Measurements from ENCODE around the gene PCSK9. TPM values are rescaled to one million over a fixed set of nuclear protein-coding genes. Genes with fewer than 3 reads are reported as not detected.

PCSK9 gene
- polyA plus RNA-seq, 1 donor (not counting 4 experiments of a cell fraction or from before 2014, with no cell fraction given): 61.7 TPM

DNA sequence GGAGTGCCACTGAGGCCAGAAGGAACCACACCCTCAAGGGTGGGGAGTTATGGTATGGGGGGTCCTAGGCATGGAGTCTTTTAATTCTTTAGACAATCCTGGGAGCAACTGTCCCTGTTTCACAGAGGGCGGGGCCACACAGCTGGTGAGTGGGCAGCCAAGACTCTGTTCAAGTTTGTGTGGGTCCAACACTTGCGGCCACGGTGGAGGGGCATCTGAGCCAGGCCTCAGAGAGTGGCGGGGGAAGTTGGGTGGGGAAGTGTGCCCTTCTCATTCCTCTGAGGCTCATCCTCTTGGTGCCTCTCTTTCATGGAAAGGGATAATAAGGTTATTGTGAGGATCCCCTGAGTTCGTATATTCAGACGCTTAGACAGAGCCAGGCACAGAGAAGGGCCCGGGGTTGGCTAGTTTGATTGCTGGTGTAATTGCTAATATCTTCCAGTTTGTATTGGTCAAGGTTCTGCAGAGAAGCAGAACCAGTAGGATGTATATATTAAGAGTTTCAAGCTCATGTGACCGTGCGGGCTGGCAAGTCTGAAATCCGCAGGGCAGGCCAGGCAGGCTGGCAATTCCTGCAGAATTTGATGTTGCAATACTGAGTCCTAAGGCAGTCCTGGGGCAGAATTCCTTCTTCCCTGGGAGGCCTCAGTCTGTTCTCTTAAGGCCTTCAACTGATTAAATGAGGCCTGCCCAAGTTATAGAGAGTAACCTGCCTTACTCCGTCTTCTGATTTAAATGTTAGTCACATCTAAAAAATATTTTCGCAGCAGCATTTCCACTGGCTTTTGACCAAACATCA lies 15.9 kb downstream of the PCSK9 start:
- Histone ChIP-seq H3K9me1 (ENCODE audit: control insufficient read depth, extremely low read depth, insufficient read depth, low read length) (peaks cover under 1% of the 10 kb centered on the region), H3K9ac (ENCODE audit: control insufficient read depth, extremely low read depth, insufficient read depth, low read length) (no peak overlapping the region), H4K20me1 (ENCODE audit: control insufficient read depth, extremely low read depth, insufficient read depth, low read length) (peaks cover 11% of the 10 kb centered on the region), H3K9me3 (ENCODE audit: control insufficient read depth, low read depth, low read length) (no peaks in the 10 kb centered on the region), H3K27me3 (ENCODE audit: control insufficient read depth, extremely low read depth, insufficient read depth, low read length) (no peaks in the 10 kb centered on the region), H3K36me3 (ENCODE audit: control insufficient read depth in 2 of 2, extremely low read depth in 1 of 2, insufficient read depth in 2 of 2, low read length in 2 of 2) (peaks cover 53 to 63% of the 10 kb centered on the region in 2 experiments), H3K4me1 (ENCODE audit: control insufficient read depth, extremely low read depth, insufficient read depth, low read length) (peaks cover 29% of the 10 kb centered on the region), H3K4me3 (ENCODE audit: control insufficient read depth in 2 of 3, extremely low read depth in 1 of 3, insufficient read depth in 2 of 3, low read depth in 1 of 3, low read length in 3 of 3) (no peak overlapping the region), H3K27ac (ENCODE audit: control insufficient read depth, insufficient read depth, low read length) (no peak overlapping the region), H3K79me2 (ENCODE audit: control insufficient read depth, insufficient read depth, low read length) (peaks cover 54% of the 10 kb centered on the region), H3K4me2 (ENCODE audit: control insufficient read depth, extremely low read depth, insufficient read depth, low read depth, low read length) (no peak overlapping the region), H2AFZ (ENCODE audit: control insufficient read depth, low read length) (no peak overlapping the region)
- FAIRE-seq: no peak
- dilution Hi-C loops (cut with MboI; ENCODE audit: extremely low pct_ligation_motif_present, low sequenced_read_pairs): no loop called here
- no peak for TF ChIP-seq EZH2 (IDR thresholded peaks at IDR 0.05; ENCODE audit: low read length)
- TF ChIP-seq, protein P1, sequence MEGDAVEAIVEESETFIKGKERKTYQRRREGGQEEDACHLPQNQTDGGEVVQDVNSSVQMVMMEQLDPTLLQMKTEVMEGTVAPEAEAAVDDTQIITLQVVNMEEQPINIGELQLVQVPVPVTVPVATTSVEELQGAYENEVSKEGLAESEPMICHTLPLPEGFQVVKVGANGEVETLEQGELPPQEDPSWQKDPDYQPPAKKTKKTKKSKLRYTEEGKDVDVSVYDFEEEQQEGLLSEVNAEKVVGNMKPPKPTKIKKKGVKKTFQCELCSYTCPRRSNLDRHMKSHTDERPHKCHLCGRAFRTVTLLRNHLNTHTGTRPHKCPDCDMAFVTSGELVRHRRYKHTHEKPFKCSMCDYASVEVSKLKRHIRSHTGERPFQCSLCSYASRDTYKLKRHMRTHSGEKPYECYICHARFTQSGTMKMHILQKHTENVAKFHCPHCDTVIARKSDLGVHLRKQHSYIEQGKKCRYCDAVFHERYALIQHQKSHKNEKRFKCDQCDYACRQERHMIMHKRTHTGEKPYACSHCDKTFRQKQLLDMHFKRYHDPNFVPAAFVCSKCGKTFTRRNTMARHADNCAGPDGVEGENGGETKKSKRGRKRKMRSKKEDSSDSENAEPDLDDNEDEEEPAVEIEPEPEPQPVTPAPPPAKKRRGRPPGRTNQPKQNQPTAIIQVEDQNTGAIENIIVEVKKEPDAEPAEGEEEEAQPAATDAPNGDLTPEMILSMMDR (optimal IDR thresholded peaks at IDR 0.05 in 1 of 3, IDR thresholded peaks at IDR 0.05 in 1 of 3, conservative IDR thresholded peaks at IDR 0.05 in 1 of 3; ENCODE audit: extremely low read depth in 1 of 3, insufficient read depth in 2 of 3, low read length in 3 of 3): no peak
- no peak for DNase-seq (ENCODE audit: low read depth, low spot score)

GRCh38 chr1:55055951-55056631 lies 16.7 kb downstream of the PCSK9 start:
- FAIRE-seq (no peak), DNase-seq (ENCODE audit: low read depth, low spot score) (no peak)
- Histone ChIP-seq H3K4me2 (ENCODE audit: control insufficient read depth, extremely low read depth, insufficient read depth, low read depth, low read length) (no peak overlapping the region), H4K20me1 (ENCODE audit: control insufficient read depth, extremely low read depth, insufficient read depth, low read length) (peaks cover 7% of the 10 kb centered on the region), H2AFZ (ENCODE audit: control insufficient read depth, low read length) (no peak overlapping the region), H3K9ac (ENCODE audit: control insufficient read depth, extremely low read depth, insufficient read depth, low read length) (no peak overlapping the region), H3K79me2 (ENCODE audit: control insufficient read depth, insufficient read depth, low read length) (peaks cover 47% of the 10 kb centered on the region), H3K27me3 (ENCODE audit: control insufficient read depth, extremely low read depth, insufficient read depth, low read length) (no peaks in the 10 kb centered on the region), H3K9me1 (ENCODE audit: control insufficient read depth, extremely low read depth, insufficient read depth, low read length) (no peaks in the 10 kb centered on the region), H3K4me1 (ENCODE audit: control insufficient read depth, extremely low read depth, insufficient read depth, low read length) (peaks cover 22% of the 10 kb centered on the region), H3K4me3 (ENCODE audit: control insufficient read depth in 2 of 3, extremely low read depth in 1 of 3, insufficient read depth in 2 of 3, low read depth in 1 of 3, low read length in 3 of 3) (no peak overlapping the region), H3K36me3 (ENCODE audit: control insufficient read depth in 2 of 2, extremely low read depth in 1 of 2, insufficient read depth in 2 of 2, low read length in 2 of 2) (peaks cover 61 to 62% of the 10 kb centered on the region in 2 experiments), H3K9me3 (ENCODE audit: control insufficient read depth, low read depth, low read length) (no peaks in the 10 kb centered on the region), H3K27ac (ENCODE audit: control insufficient read depth, insufficient read depth, low read length) (no peak overlapping the region)
- TF ChIP-seq EZH2 (IDR thresholded peaks at IDR 0.05; ENCODE audit: low read length): no peak
- TF ChIP-seq, protein P1 (optimal IDR thresholded peaks at IDR 0.05 in 1 of 3, IDR thresholded peaks at IDR 0.05 in 1 of 3, conservative IDR thresholded peaks at IDR 0.05 in 1 of 3; ENCODE audit: extremely low read depth in 1 of 3, insufficient read depth in 2 of 3, low read length in 3 of 3): no peak
- dilution Hi-C loops (cut with MboI; ENCODE audit: extremely low pct_ligation_motif_present, low sequenced_read_pairs): no loop called here

Data from keratinocyte (primary cell).